ENCODE data around the gene DUT. TPM values are rescaled to one million over a fixed set of nuclear protein-coding genes. Genes with fewer than 3 reads are reported as not detected.
A peak's percentile ranks its signal among the peaks of the same experiment; 100 is the strongest.

Gene DUT
- total RNA-seq, 4 donors from 2014 or later, result 77.6 to 194 (median 138) TPM

DNA sequence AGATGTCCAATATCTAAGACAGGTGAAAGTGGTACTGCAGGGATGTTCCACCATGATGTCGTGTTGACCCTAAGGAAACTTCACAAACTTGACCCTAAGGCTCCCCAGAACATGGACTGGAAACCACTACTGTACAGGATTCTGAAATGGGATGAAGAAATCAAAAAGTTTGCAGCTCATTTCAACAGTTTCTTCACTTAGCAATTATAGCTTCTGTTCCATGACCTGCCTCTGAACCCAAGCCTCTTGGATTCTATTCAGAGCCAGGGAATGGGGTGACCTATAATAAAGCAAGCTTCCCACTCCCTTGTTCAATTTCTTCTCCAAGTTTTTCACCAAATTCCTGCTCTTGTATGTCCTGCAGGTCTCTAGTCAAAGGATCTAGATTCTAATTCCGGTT, 40.7 kb downstream of the DUT start:
- Histone ChIP-seq H3K4me1 (peaks cover 0 to 3% of the 10 kb centered on the region in 2 donors), H3K36me3 (no peaks in the 10 kb centered on the region), H3K27ac (no peak overlapping the region), H3K27me3 (no peaks in the 10 kb centered on the region), H3K9me3 (no peaks in the 10 kb centered on the region), H3K4me3 (replicated peaks in 1 of 3) (no peak overlapping the region)
- TF ChIP-seq POLR2A (IDR thresholded peaks at IDR 0.05) (no peak), CTCF (IDR thresholded peaks at IDR 0.05) (no peak)
- DNase-seq, result no peak
- intact Hi-C loops (cut with DNase I), result no loop called here
- WGBS, 2 donors, result 86 to 90% methylated on average over 2 of the region's 2 CpGs

DNA sequence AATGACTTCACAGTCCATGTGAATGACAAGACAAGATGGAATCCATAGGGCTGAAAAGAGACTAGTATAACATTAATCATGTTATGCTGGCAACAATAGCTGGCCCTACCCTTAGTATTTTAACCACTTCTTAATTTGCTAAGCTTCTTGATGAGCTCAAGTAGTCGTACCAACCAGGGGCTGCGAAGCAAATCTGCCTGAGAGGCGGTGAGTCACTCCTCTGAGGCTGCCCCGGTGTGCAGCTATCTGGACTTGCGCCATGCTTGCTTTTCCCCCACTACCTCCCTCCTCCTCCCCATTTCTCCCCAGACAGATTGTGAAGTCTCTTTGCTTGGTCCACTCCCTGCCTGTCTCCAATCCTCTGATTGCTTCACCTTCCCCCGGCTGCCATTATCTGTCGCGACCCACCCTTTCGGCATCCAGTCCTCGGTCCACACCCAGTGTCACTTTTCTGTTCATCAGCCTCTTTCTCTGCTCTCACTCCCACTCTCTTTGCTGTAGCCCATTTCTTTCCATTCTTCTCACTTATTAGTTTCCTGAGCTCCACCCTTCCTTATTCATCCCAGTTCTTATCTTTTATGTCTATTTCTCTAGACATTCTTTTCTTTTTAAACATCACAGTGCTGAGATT, 42.7 kb downstream of the DUT start:
- TF ChIP-seq CTCF (IDR thresholded peaks at IDR 0.05) (no peak), POLR2A (IDR thresholded peaks at IDR 0.05) (no peak)
- Histone ChIP-seq H3K27me3 (no peaks in the 10 kb centered on the region), H3K4me3 (replicated peaks in 1 of 3) (no peak overlapping the region), H3K36me3 (no peaks in the 10 kb centered on the region), H3K27ac (no peak overlapping the region), H3K9me3 (no peaks in the 10 kb centered on the region), H3K4me1 (peaks cover 0 to 3% of the 10 kb centered on the region in 2 donors)
- DNase-seq, result peak; percentile 85
- intact Hi-C loops (cut with DNase I), result no loop called here
- 59 to 64% methylated on average over 10 of the region's 10 CpGs for WGBS, 2 donors

GRCh38 chr15:48374472-48374871, 43.2 kb downstream of the DUT start:
- no peak for DNase-seq
- intact Hi-C loops (cut with DNase I), result no loop called here
- WGBS, 2 donors, result 77 to 88% methylated on average over 3 of the region's 3 CpGs
- H3K27me3 ChIP-seq, result no peaks in the 10 kb centered on the region
- TF ChIP-seq POLR2A (IDR thresholded peaks at IDR 0.05) (no peak), CTCF (IDR thresholded peaks at IDR 0.05) (no peak)
- no peaks in the 10 kb centered on the region for H3K9me3 ChIP-seq
- H3K4me1 ChIP-seq, result peaks cover 0 to 3% of the 10 kb centered on the region in 2 donors
- H3K27ac ChIP-seq, result no peak overlapping the region
- H3K4me3 ChIP-seq (replicated peaks in 1 of 3), result no peak overlapping the region
- H3K36me3 ChIP-seq, result no peaks in the 10 kb centered on the region

DNA sequence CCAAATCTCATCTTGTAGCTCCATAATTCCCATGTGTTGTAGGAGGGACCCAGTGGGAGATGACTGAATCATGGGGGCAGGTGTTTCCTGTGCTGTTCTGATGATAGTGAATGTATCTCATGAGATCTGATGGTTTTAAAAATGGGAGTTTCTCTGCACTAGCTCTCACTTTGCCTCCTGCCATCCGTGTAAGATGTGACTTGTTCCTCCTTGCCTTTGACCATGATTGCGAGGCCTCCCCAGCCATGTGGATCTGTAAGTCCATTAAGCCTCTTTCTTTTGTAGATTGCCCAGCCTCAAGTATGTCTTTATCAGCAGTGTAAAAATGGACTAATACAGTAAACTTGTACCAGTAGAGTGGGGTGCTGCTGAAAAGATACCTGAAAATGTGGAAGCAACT, 44.5 kb downstream of the DUT start:
- Histone ChIP-seq H3K27me3 (no peaks in the 10 kb centered on the region), H3K9me3 (no peaks in the 10 kb centered on the region), H3K4me1 (peaks cover 0 to 3% of the 10 kb centered on the region in 2 donors), H3K27ac (no peak overlapping the region), H3K36me3 (no peaks in the 10 kb centered on the region), H3K4me3 (replicated peaks in 1 of 3) (no peak overlapping the region)
- 95 to 97% methylated on average over 2 of the region's 2 CpGs for WGBS, 2 donors
- TF ChIP-seq CTCF (IDR thresholded peaks at IDR 0.05), result no peak
- TF ChIP-seq POLR2A (IDR thresholded peaks at IDR 0.05), result no peak
- intact Hi-C loops (cut with DNase I), result no loop called here
- no peak for DNase-seq

DNA sequence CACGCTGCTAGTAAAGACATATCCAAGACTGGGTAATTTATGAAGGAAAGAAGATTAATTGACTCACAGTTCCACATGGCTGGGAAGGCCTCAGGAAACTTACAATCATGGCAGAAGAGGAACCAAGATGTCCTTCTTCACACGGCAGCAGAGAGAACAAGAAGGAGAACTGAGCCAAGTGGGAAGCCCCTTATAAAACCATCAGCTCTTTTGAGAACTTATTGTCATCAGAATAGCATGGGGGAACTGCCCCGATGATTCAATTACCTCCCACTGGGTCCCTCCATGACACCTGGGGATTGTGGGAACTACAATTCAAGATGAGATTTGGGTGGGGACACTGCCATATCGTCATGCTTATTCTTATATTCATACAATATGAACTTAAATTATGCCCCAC, 49.0 kb downstream of the DUT start:
- Histone ChIP-seq H3K27me3 (no peaks in the 10 kb centered on the region), H3K4me3 (replicated peaks in 1 of 3) (no peak overlapping the region), H3K9me3 (no peaks in the 10 kb centered on the region), H3K27ac (no peak overlapping the region), H3K4me1 (peaks cover 4 to 9% of the 10 kb centered on the region in 2 donors), H3K36me3 (no peaks in the 10 kb centered on the region)
- TF ChIP-seq POLR2A (IDR thresholded peaks at IDR 0.05) (no peak), CTCF (IDR thresholded peaks at IDR 0.05) (no peak)
- 90 to 91% methylated on average over 4 of the region's 4 CpGs for WGBS, 2 donors
- intact Hi-C loops (cut with DNase I), result no loop called here
- no peak for DNase-seq

Measured in thyroid gland (tissue), 4 donors.